T-helper 2 cell treated with Interferon-gamma antibody and Interleukin-4, amounts not matched to agents 100 ng/mL and 5 ng/mL, for 36 hours (primary cell): ENCODE data around the gene C1R. TPM values are rescaled to one million over a fixed set of nuclear protein-coding genes. Genes with fewer than 3 reads are reported as not detected.
"Not testable (repeated sequence)": the region's sequence is repeated elsewhere in the genome, so short reads cannot be mapped to it uniquely, and the experiment has no call there.

ENCODE experiments used
- intact Hi-C: fragments of 100-400 bp; cut with micrococcal nuclease; formaldehyde crosslinking; loops from one replicate; pipeline ENCODE4 v1.15.1; 2023
- total RNA-seq: library from RNA; stranded (reverse); gene quantifications from 2 replicates; pipeline ENCODE4 v1.2.3, GENCODE V29; 2022

C1R gene
- total RNA-seq, 1 donor from 2014 or later = 2.6 TPM

DNA sequence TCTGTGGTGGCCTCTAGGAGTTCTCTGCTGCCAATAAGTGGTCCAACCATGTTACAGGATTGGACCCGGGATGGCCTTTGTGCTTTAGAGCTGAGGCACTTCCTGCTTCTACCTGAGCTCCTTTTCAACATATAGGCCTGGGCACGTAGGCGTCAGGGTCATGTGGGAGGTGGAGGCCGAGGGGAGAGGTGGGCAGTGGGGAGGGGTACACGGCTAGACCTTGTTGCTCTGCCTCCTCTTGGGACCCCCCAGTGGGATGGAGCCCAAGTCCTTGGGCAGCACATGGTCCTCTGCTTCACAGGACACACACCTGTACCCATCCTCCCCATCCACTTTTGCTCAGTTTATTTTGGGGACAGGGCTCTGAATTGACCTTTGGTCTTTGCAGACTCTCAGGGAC, 29.1 kb upstream of the C1R start:
- intact Hi-C loops = no loop called here

GRCh38 chr12:7120166-7120565, 27.9 kb upstream of the C1R start:
- intact Hi-C loops = no loop called here

- intact Hi-C loops = no loop called here
Observed at GRCh38 chr12:7118881-7119280, 26.6 kb upstream of the C1R start.

DNA sequence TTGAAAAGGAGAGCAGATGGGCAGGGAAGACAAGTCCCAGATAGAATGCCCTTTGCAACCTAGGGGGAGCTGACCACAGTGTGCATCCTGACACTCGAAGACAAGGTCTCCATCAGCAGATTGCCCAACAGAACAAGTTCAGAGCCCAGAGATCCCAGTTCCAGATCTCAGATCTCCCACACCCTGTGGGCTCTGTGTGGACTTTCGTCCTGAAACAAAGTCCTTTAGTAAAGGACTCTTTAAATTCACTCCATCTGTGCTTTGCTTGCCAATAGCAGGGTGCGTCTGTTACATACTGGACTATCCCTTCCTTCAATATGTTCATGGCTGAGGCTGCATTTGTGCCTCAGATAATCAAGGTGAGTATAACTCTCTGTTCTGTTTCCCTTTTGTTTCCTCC, 25.4 kb upstream of the C1R start:
- intact Hi-C loops = no loop called here

GRCh38 chr12:7116916-7117315, 24.7 kb upstream of the C1R start:
- intact Hi-C loops = no loop called here

GRCh38 chr12:7116196-7116595, 24.0 kb upstream of the C1R start:
- intact Hi-C loops = no loop called here

- intact Hi-C loops = no loop called here
Observed at GRCh38 chr12:7114851-7115250, 22.6 kb upstream of the C1R start.

DNA sequence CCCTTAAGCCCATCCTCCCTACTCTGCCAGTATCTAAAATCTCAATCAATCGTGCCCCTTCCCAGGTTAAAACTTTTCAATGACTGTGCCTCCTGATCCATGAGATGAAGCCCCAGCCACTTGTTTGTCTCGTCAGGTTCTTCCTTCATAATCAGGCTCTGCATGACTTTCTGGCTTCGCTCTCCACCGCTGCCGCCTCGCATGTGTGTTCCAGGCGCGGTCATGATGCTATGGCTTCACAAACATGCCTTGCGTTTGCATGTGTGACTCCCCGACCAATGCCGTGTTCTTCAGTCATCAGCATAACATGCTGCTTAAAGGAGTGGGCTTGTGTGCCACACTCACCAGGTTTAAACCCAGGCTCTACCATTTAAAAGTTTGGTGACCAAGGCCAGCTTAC, 21.8 kb upstream of the C1R start:
- intact Hi-C loops = no loop called here

DNA sequence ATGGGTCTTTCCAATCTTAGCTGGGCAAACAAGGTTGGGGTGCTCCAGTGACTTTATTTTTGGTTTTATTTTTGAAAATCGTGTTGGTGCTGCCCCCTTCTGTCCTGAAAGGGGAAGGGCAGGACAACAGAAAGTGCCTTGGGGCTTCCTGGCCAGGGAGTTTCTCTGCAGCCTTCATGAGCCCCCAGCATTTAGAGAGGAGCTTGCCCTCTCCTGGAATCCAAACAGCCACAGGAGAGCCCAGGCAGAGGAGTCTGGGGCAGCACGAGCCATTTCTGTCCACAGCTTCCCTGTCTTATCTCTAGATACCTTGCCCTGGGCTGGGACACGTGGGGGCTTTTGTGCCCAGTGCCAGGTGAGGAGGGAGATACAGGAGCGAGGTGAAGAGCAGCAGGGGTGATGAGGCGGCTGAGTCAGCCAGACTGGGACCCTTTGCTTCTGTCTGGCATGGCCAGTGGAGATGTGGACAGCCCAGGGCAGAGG, 21.2 kb upstream of the C1R start:
- intact Hi-C loops = loop anchor here (1.0 kb wide), 2 partner anchors 169 to 189 kb away; partner anchors contain the start of gene C12orf57

GRCh38 chr12:7112041-7112440, 19.8 kb upstream of the C1R start:
- intact Hi-C loops = no loop called here

- intact Hi-C loops = no loop called here
Observed at GRCh38 chr12:7110661-7111060, 18.4 kb upstream of the C1R start.

DNA sequence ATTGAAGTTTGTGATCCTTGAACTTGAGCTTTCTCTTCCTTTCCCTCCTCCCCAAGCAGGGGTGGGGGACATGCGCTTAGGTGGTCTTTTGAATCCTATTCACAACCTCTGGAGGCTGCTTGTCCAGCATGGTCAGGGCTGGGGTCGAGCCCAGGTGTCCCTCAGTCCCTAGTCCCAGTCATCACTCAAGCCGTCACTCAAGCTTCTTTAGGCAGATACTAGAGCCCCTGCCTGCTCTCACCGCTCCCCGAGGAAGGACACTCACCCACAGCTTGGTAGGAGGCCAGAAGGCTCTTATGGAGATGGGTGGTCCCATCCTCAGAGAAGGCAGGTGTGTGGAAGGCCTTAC, 17.3 kb upstream of the C1R start:
- intact Hi-C loops = loop anchor here (1.0 to 2.0 kb wide), 3 partner anchors 17 to 241 kb away; partner anchors contain the start of gene C1R

- intact Hi-C loops = loop anchor here (1.0 to 2.0 kb wide), 7 partner anchors 16 to 240 kb away; partner anchors contain the start of genes C12orf57, C1R, CLSTN3 and EMG1
Observed at GRCh38 chr12:7108796-7109571, 16.7 kb upstream of the C1R start, which contains the start of gene C1RL. Gene C1RL (minus strand): TSS chr12:7109214. CDS start chr12:7109180, 34 bp downstream.

- intact Hi-C loops = loop anchor here (1.0 to 2.0 kb wide), 6 partner anchors 15 to 239 kb away; partner anchors contain the start of genes C12orf57, C1R, CLSTN3 and EMG1
Observed at GRCh38 chr12:7108003-7108795, 16.0 kb upstream of the C1R start.

DNA sequence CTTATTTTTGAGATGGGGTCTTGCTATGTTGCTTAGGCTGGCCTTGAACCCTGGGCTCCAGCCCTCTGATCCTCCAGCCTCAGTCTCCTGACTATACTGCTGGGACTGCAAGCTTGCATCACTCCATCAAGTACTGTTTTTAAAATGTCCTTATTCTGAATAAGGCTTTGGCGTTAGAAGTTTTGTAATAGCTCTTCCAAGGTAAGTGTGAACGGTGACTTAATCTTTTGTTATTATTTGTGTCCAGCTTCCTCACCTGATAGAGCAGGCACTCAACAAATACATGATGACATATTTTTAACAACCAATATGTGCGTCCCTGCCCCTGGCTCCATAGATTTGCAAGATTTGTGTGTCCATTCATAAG, 15.4 kb upstream of the C1R start:
- intact Hi-C loops = loop anchor here (1.0 to 2.0 kb wide), 6 partner anchors 15 to 239 kb away; partner anchors contain the start of genes C12orf57, C1R, CLSTN3 and EMG1

GRCh38 chr12:7107181-7107580, 14.9 kb upstream of the C1R start:
- intact Hi-C loops = not testable (repeated sequence)

- intact Hi-C loops = no loop called here
Observed at GRCh38 chr12:7106082-7106481, 13.8 kb upstream of the C1R start.

DNA sequence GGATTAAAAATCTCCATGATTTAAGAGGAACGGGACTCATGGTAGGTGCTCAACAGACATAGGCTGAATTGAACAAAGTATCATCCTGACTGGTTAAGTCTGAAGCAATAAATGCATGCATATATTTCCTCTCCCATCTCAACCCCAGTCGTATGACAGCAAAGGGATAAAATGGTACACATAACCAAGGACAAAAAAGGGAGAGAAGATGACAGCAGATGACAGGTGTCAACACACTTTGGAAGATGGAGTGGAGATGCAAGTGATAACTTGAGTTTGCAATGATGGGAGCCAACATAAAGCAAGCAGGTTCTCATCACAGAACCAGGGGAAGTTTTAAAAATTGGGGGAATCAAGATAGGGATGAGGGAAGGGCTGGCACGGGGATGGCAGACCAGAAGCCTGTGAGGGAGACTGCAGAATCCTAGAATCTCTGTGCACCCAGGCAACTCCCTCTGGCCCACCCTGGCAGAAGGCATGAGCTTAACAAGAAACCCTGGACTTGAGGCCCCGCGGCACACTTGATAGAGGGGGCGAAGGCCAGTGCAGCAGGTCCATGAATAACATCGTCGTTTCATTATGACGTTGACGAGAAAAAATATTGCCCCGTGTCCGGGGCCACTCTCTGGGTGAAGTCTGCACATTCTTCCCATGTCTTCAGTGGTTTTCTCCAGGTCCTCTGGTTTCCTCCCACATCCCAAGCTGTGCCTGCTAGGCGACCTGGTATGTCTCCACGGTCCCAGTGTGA, 11.8 kb upstream of the C1R start:
- intact Hi-C loops = no loop called here

- intact Hi-C loops = no loop called here
Observed at GRCh38 chr12:7102582-7102981, 10.3 kb upstream of the C1R start.

DNA sequence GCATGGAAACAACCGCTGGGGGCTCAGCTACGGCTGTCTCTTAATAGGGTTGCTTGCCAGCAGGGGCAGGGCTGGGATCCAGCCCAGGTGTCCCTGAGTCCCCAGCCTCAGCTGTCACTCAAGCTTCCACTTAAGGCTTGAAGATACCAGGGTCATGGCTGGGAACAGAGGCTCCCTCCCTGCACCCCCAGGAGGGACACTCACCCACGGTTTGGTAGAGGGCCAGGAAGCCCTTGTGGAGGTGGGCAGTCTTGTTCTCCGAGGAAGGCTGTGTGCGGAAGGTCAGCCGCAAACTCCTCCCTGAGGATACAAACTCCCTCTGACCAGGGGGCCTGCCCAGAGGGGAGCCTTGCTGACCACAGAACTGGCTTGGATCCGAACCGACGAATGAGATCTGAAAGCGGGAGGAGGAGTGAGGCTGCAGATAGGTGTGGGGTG, 9.5 kb upstream of the C1R start:
- intact Hi-C loops = no loop called here

GRCh38 chr12:7101047-7101693, 8.9 kb upstream of the C1R start:
- intact Hi-C loops = no loop called here
